ENCODE measurements around the gene TAF1A. TPM values are rescaled to one million over a fixed set of nuclear protein-coding genes. Genes with fewer than 3 reads are reported as not detected.

Gene TAF1A
- total RNA-seq, 2 experiments from 2014 or later = 10.9 to 19.2 TPM

- TF ChIP-seq EZH2phosphoT487 (IDR thresholded peaks at IDR 0.05; ENCODE audit: borderline replicate concordance, low read depth, low read length) = no peak
- TF ChIP-seq, protein P1, sequence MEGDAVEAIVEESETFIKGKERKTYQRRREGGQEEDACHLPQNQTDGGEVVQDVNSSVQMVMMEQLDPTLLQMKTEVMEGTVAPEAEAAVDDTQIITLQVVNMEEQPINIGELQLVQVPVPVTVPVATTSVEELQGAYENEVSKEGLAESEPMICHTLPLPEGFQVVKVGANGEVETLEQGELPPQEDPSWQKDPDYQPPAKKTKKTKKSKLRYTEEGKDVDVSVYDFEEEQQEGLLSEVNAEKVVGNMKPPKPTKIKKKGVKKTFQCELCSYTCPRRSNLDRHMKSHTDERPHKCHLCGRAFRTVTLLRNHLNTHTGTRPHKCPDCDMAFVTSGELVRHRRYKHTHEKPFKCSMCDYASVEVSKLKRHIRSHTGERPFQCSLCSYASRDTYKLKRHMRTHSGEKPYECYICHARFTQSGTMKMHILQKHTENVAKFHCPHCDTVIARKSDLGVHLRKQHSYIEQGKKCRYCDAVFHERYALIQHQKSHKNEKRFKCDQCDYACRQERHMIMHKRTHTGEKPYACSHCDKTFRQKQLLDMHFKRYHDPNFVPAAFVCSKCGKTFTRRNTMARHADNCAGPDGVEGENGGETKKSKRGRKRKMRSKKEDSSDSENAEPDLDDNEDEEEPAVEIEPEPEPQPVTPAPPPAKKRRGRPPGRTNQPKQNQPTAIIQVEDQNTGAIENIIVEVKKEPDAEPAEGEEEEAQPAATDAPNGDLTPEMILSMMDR (conservative IDR thresholded peaks at IDR 0.05; ENCODE audit: low read length) = no peak
These were observed 33.0 kb upstream of the TAF1A start for GRCh38 chr1:222622765-222623164.

GRCh38 chr1:222620566-222620965 is 30.8 kb upstream of the TAF1A start:
- Histone ChIP-seq H3K79me2 (ENCODE audit: insufficient read depth, low read depth, low read length) (no peaks in the 10 kb centered on the region), H2AFZ (ENCODE audit: low read length) (no peak overlapping the region), H3K27ac (ENCODE audit: low read depth, low read length, poor library complexity, severe bottlenecking) (no peak overlapping the region), H3K4me2 (ENCODE audit: low read length) (no peak overlapping the region), H3K4me3 (ENCODE audit: low read depth, low read length, poor library complexity, severe bottlenecking) (no peak overlapping the region), H3K9me2 (ENCODE audit: insufficient read depth, low read length) (no peaks in the 10 kb centered on the region), H4K20me1 (ENCODE audit: insufficient read depth, low read length) (no peaks in the 10 kb centered on the region), H3K4me1 (ENCODE audit: insufficient read depth, low read length, poor library complexity, severe bottlenecking) (peaks cover 13% of the 10 kb centered on the region), H3K36me3 (ENCODE audit: insufficient read depth, low read length) (no peaks in the 10 kb centered on the region), H3K9me3 (ENCODE audit: low read length) (no peaks in the 10 kb centered on the region)
- intact Hi-C loops (cut with micrococcal nuclease; ENCODE audit: unreplicated experiment) = no loop called here
- DNase-seq (ENCODE audit: low spot score) = no peak
- TF ChIP-seq EZH2phosphoT487 (IDR thresholded peaks at IDR 0.05; ENCODE audit: borderline replicate concordance, low read depth, low read length) = no peak
- TF ChIP-seq, protein P1 (conservative IDR thresholded peaks at IDR 0.05; ENCODE audit: low read length) = no peak
- ChIA-PET POLR2A (interaction anchor here (1.0 to 1.7 kb wide), 5 partner anchors 14 to 159 kb away, joined by 3 to 6 read pairs (median 4); no protein-coding TSS in a partner anchor), CTCF (ENCODE audit: unreplicated experiment) (no interaction called here)
- no TSS peak for BruUV-seq (replicated peaks)

More at GRCh38 chr1:222622765-222623164, 33.0 kb upstream of the TAF1A start:
- H2AFZ ChIP-seq (ENCODE audit: low read length) = no peak overlapping the region
- H3K79me2 ChIP-seq (ENCODE audit: insufficient read depth, low read depth, low read length) = no peaks in the 10 kb centered on the region
- no peak overlapping the region for H3K4me2 ChIP-seq (ENCODE audit: low read length)
- CTCF ChIA-PET (ENCODE audit: unreplicated experiment) = no interaction called here
- intact Hi-C loops (cut with micrococcal nuclease; ENCODE audit: unreplicated experiment) = no loop called here
- H3K9me2 ChIP-seq (ENCODE audit: insufficient read depth, low read length) = no peaks in the 10 kb centered on the region
- H3K4me1 ChIP-seq (ENCODE audit: insufficient read depth, low read length, poor library complexity, severe bottlenecking) = peaks cover 7% of the 10 kb centered on the region
- no TSS peak for BruUV-seq (replicated peaks)
- H3K9me3 ChIP-seq (ENCODE audit: low read length) = no peaks in the 10 kb centered on the region
- H3K4me3 ChIP-seq (ENCODE audit: low read depth, low read length, poor library complexity, severe bottlenecking) = no peak overlapping the region
- H3K36me3 ChIP-seq (ENCODE audit: insufficient read depth, low read length) = no peaks in the 10 kb centered on the region
- no peak overlapping the region for H3K27ac ChIP-seq (ENCODE audit: low read depth, low read length, poor library complexity, severe bottlenecking)
- POLR2A ChIA-PET = no interaction called here
- no peaks in the 10 kb centered on the region for H4K20me1 ChIP-seq (ENCODE audit: insufficient read depth, low read length)
- no peak for DNase-seq (ENCODE audit: low spot score)

DNA sequence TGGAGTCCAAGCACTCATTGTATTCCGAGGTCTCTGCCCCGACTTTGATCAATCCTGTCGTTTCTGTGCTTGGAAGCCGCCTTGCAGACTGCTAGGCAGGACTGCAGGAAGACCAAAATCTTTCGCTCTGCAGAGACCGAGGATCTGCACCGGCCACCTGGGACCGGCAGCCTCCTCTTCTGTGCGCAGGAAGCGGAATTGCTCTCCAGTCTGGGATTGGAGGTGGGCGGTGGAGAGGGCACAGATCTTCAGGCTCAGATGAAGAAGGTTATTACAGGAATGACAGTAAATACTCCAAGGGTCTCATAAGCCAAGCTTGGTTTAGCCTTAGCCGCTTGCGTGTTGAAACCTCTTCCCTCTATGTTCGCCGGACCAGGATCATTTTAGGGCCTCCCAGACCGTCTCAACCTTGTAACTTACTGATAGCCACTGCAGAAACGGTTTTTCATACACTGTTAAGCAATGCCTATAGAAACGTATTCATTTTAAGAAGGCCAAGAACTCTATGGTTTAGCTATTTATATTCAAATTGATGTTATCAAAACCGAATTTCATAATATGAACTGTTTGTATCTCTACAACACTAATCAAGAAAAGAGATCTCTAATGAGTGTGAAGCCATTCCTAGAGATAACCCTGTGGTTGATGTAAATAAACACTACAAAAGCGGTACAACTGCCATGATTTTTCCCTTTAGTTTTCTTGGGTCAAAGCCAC is 29.3 kb upstream of the TAF1A start:
- intact Hi-C loops (cut with micrococcal nuclease; ENCODE audit: unreplicated experiment) = no loop called here
- Histone ChIP-seq H3K27ac (ENCODE audit: low read depth, low read length, poor library complexity, severe bottlenecking) (no peak overlapping the region), H3K4me3 (ENCODE audit: low read depth, low read length, poor library complexity, severe bottlenecking) (peak overlapping the region; percentile 95), H3K79me2 (ENCODE audit: insufficient read depth, low read depth, low read length) (no peaks in the 10 kb centered on the region), H2AFZ (ENCODE audit: low read length) (peak overlapping the region; percentile 79; the same call in 1 of the 2 replicates), H4K20me1 (ENCODE audit: insufficient read depth, low read length) (no peaks in the 10 kb centered on the region), H3K9me3 (ENCODE audit: low read length) (no peaks in the 10 kb centered on the region), H3K4me2 (ENCODE audit: low read length) (peak overlapping the region; percentile 75), H3K9me2 (ENCODE audit: insufficient read depth, low read length) (no peaks in the 10 kb centered on the region), H3K36me3 (ENCODE audit: insufficient read depth, low read length) (no peaks in the 10 kb centered on the region), H3K4me1 (ENCODE audit: insufficient read depth, low read length, poor library complexity, severe bottlenecking) (peaks cover 13% of the 10 kb centered on the region)
- CTCF ChIA-PET (ENCODE audit: unreplicated experiment) = interaction anchor here (0.7 to 1.0 kb wide), 2 partner anchors 15 to 1850 kb away, joined by 3 read pairs; no protein-coding TSS in a partner anchor
- BruUV-seq (replicated peaks) = TSS peak; percentile 60
- peak; percentile 22 for DNase-seq (ENCODE audit: low spot score)
- TF ChIP-seq, protein P1 (conservative IDR thresholded peaks at IDR 0.05; ENCODE audit: low read length) = no peak
- no peak for TF ChIP-seq EZH2phosphoT487 (IDR thresholded peaks at IDR 0.05; ENCODE audit: borderline replicate concordance, low read depth, low read length)
- POLR2A ChIA-PET = interaction anchor here (0.6 to 1.7 kb wide), 6 partner anchors 12 to 94 kb away, joined by 3 to 8 read pairs (median 4); partner anchors contain the start of gene BROX
